GM12892 (cell line): ENCODE data around the gene DPP6.
A peak's percentile ranks its signal among the peaks of the same experiment; 100 is the strongest.

Experiments
- DNase-seq: peaks from one replicate; pipeline ENCODE4 v3.0.0; 2011; ENCODE audit not compliant: insufficient read length
- FAIRE-seq: peaks from 2 replicates; lab custom pipeline; 2011; peaks lifted over from hg19 to GRCh38; lab: Jason Lieb, UNC
- POLR2A ChIP-seq: IDR thresholded peaks from 2 replicates; pipeline ENCODE4 v1.6.1; 2011; ENCODE audit warnings: low read depth, low read length, control low read depth
- POLR2AphosphoS5 ChIP-seq: IDR thresholded peaks from 2 replicates; pipeline ENCODE4 v1.6.1; 2011; ENCODE audit warnings: low read depth, low read length, control low read depth
- TAF1 ChIP-seq: IDR thresholded peaks from 2 replicates; pipeline ENCODE4 v1.6.1; 2011; ENCODE audit warnings: low read depth, mild to moderate bottlenecking, control low read depth, low read length, borderline replicate concordance

Gene DPP6

GRCh38 chr7:154726368-154726767 is 674.2 kb downstream of the DPP6 start:
- no peak for TF ChIP-seq POLR2AphosphoS5
- TF ChIP-seq TAF1: no peak
- TF ChIP-seq POLR2A: no peak
- DNase-seq (no peak), FAIRE-seq (no peak)

- TF ChIP-seq TAF1: no peak
- no peak for TF ChIP-seq POLR2A
- no peak for TF ChIP-seq POLR2AphosphoS5
- DNase-seq (no peak), FAIRE-seq (no peak)
Observed at GRCh38 chr7:154729056-154729455, 676.9 kb downstream of the DPP6 start.

- TF ChIP-seq POLR2A (no peak), TAF1 (no peak), POLR2AphosphoS5 (no peak)
- DNase-seq (no peak), FAIRE-seq (no peak)
Observed at GRCh38 chr7:154735766-154736165, 683.6 kb downstream of the DPP6 start.

- no peak for FAIRE-seq
- no peak for DNase-seq
- no peak for TF ChIP-seq POLR2A
- TF ChIP-seq POLR2AphosphoS5: no peak
- TF ChIP-seq TAF1: no peak
Observed at GRCh38 chr7:154736389-154736788, 684.2 kb downstream of the DPP6 start.

GRCh38 chr7:154738216-154738615 is 686.0 kb downstream of the DPP6 start:
- TF ChIP-seq POLR2A (no peak), POLR2AphosphoS5 (no peak), TAF1 (no peak)
- FAIRE-seq (no peak), DNase-seq (no peak)

- FAIRE-seq: no peak
- no peak for TF ChIP-seq POLR2AphosphoS5
- no peak for TF ChIP-seq TAF1
- TF ChIP-seq POLR2A: no peak
- no peak for DNase-seq
Observed at GRCh38 chr7:154741131-154741530, 688.9 kb downstream of the DPP6 start.

- DNase-seq (no peak), FAIRE-seq (no peak)
- TF ChIP-seq POLR2AphosphoS5 (no peak), TAF1 (no peak), POLR2A (no peak)
Observed at GRCh38 chr7:154743206-154743605, 691.0 kb downstream of the DPP6 start.

GRCh38 chr7:154744256-154744860 is 692.2 kb downstream of the DPP6 start:
- TF ChIP-seq TAF1 (no peak), POLR2AphosphoS5 (no peak), POLR2A (no peak)
- DNase-seq: peak; percentile 46
- FAIRE-seq: no peak

- TF ChIP-seq TAF1 (no peak), POLR2AphosphoS5 (no peak), POLR2A (no peak)
- DNase-seq: no peak
- FAIRE-seq: no peak
Observed at GRCh38 chr7:154744861-154745258, 692.7 kb downstream of the DPP6 start.

- DNase-seq: no peak
- TF ChIP-seq POLR2AphosphoS5: no peak
- no peak for TF ChIP-seq TAF1
- FAIRE-seq: no peak
Observed at GRCh38 chr7:154746571-154747360, 694.6 kb downstream of the DPP6 start.

GRCh38 chr7:154748089-154748786 is 696.0 kb downstream of the DPP6 start:
- TF ChIP-seq TAF1 (no peak), POLR2AphosphoS5 (no peak), POLR2A (no peak)
- FAIRE-seq (no peak), DNase-seq (no peak)
